ENCODE measurements around the gene HSPA1B. TPM values are rescaled to one million over a fixed set of nuclear protein-coding genes. Genes with fewer than 3 reads are reported as not detected.

Gene HSPA1B
- total RNA-seq, 4 donors from 2014 or later, result 378 to 549 (median 420) TPM

GRCh38 chr6:31877651-31878161 is 50.2 kb downstream of the HSPA1B start:
- 74 to 95% methylated on average over 8 to 10 of the region's 10 CpGs for WGBS, 2 donors
- no peak overlapping the region for H3K4me3 ChIP-seq (ENCODE audit: low read depth, poor library complexity, severe bottlenecking)
- intact Hi-C loops (cut with DNase I; ENCODE audit: low total_unique reads), result no loop called here
- no peak for TF ChIP-seq CTCF (IDR thresholded peaks at IDR 0.05)
- TF ChIP-seq POLR2A (IDR thresholded peaks at IDR 0.05), result no peak
- no peak for DNase-seq (ENCODE audit: low spot score in 2 of 2)

- no peak overlapping the region for H3K4me3 ChIP-seq (ENCODE audit: low read depth, poor library complexity, severe bottlenecking)
- 87% methylated on average over 3 of the region's 3 CpGs for WGBS, 2 donors
- no peak for DNase-seq (ENCODE audit: low spot score in 2 of 2)
- intact Hi-C loops (cut with DNase I; ENCODE audit: low total_unique reads), result no loop called here
- TF ChIP-seq CTCF (IDR thresholded peaks at IDR 0.05) (no peak), POLR2A (IDR thresholded peaks at IDR 0.05) (no peak)
Measured at GRCh38 chr6:31878222-31878621, 50.7 kb downstream of the HSPA1B start.

GRCh38 chr6:31878726-31879125 is 51.2 kb downstream of the HSPA1B start, which contains the start of gene SLC44A4:
Gene SLC44A4 (minus strand): TSS chr6:31878997. CDS start chr6:31878980, 17 bp downstream.
- intact Hi-C loops (cut with DNase I; ENCODE audit: low total_unique reads), result no loop called here
- WGBS, 2 donors, result 54 to 58% methylated on average over 18 of the region's 18 CpGs
- no peak for TF ChIP-seq POLR2A (IDR thresholded peaks at IDR 0.05)
- TF ChIP-seq CTCF (IDR thresholded peaks at IDR 0.05), result no peak
- H3K4me3 ChIP-seq (ENCODE audit: low read depth, poor library complexity, severe bottlenecking), result no peak within 1 kb of the TSS
- no peak for DNase-seq (ENCODE audit: low spot score in 2 of 2)

GRCh38 chr6:31879143-31879542 is 51.6 kb downstream of the HSPA1B start:
- intact Hi-C loops (cut with DNase I; ENCODE audit: low total_unique reads), result no loop called here
- H3K4me3 ChIP-seq (ENCODE audit: low read depth, poor library complexity, severe bottlenecking), result no peak overlapping the region
- DNase-seq (ENCODE audit: low spot score in 2 of 2), result no peak
- TF ChIP-seq CTCF (IDR thresholded peaks at IDR 0.05) (no peak), POLR2A (IDR thresholded peaks at IDR 0.05) (no peak)
- 55 to 70% methylated on average over 13 of the region's 13 CpGs for WGBS, 2 donors

Other genes starting within 250 kb of the HSPA1B start
- 1 to 10 TPM in 1 of 4 donors, not detected in 3; 1.1 TPM for gene LTB, start 245.3 kb upstream of the HSPA1B start, total RNA-seq
- gene LST1, start 241.5 kb upstream of the HSPA1B start, total RNA-seq, result 1 to 10 TPM; 1.6 to 7.0 (median 4.4) TPM
- gene NCR3, start 234.7 kb upstream of the HSPA1B start, total RNA-seq, result not detected
- 10 to 100 TPM in 1 of 4 donors, 1 to 10 TPM in 3; 4.8 to 13.7 (median 7.2) TPM for gene AIF1, start 212.5 kb upstream of the HSPA1B start, total RNA-seq
- gene PRRC2A, start 207.0 kb upstream of the HSPA1B start, total RNA-seq, result 100 to 1,000 TPM in 1 of 4 donors, 10 to 100 TPM in 3; 57.4 to 131 (median 73.7) TPM
- 100 to 1,000 TPM; 255 to 338 (median 287) TPM for gene BAG6, start 175.1 kb upstream of the HSPA1B start, total RNA-seq
- gene APOM, start 171.8 kb upstream of the HSPA1B start, total RNA-seq, result 1 to 10 TPM; 1.7 to 7.2 (median 2.5) TPM
- gene C6orf47, start 167.0 kb upstream of the HSPA1B start, total RNA-seq, result 10 to 100 TPM; 35.8 to 39.9 (median 37.2) TPM
- 10 to 100 TPM; 22.3 to 32.5 (median 24.3) TPM for gene GPANK1, start 162.7 kb upstream of the HSPA1B start, total RNA-seq
- 100 to 1,000 TPM; 328 to 447 (median 416) TPM for gene CSNK2B, start 161.7 kb upstream of the HSPA1B start, total RNA-seq
- 10 to 100 TPM in 1 of 4 donors, 1 to 10 TPM in 3; 4.2 to 21.3 (median 7.1) TPM for gene LY6G5B, start 157.8 kb upstream of the HSPA1B start, total RNA-seq
- 1 to 10 TPM in 1 of 4 donors, not detected in 3; 1.6 TPM for gene LY6G5C, start 146.7 kb upstream of the HSPA1B start, total RNA-seq
- gene ABHD16A, start 124.4 kb upstream of the HSPA1B start, total RNA-seq, result 10 to 100 TPM; 49.9 to 61.8 (median 52.0) TPM
- not detected for gene LY6G6F, start 120.9 kb upstream of the HSPA1B start, total RNA-seq
- gene LY6G6D, start 112.4 kb upstream of the HSPA1B start, total RNA-seq, result 1 to 10 TPM in 1 of 4 donors, not detected in 3; 9.5 TPM
- gene LY6G6C, start 106.0 kb upstream of the HSPA1B start, total RNA-seq, result 100 to 1,000 TPM; 189 to 513 (median 237) TPM
- gene MPIG6B, start 104.4 kb upstream of the HSPA1B start, total RNA-seq, result 10 to 100 TPM in 1 of 4 donors, 1 to 10 TPM in 3; 6.0 to 10.5 (median 7.9) TPM
- gene DDAH2, start 98.4 kb upstream of the HSPA1B start, total RNA-seq, result 100 to 1,000 TPM in 3 of 4 donors, 10 to 100 TPM in 1; 65.7 to 124 (median 106) TPM
- 100 to 1,000 TPM; 293 to 430 (median 393) TPM for gene CLIC1, start 91.2 kb upstream of the HSPA1B start, total RNA-seq
- 10 to 100 TPM in 3 of 4 donors, 1 to 10 TPM in 1; 7.8 to 13.8 (median 11.4) TPM for gene MSH5, start 87.7 kb upstream of the HSPA1B start, total RNA-seq
- 10 to 100 TPM; 25.3 to 80.6 (median 55.3) TPM for gene SAPCD1, start 65.1 kb upstream of the HSPA1B start, total RNA-seq
- 1 to 10 TPM in 3 of 4 donors, under 1 TPM in 1; 0.49 to 4.8 (median 1.4) TPM for gene VWA7, start 50.4 kb upstream of the HSPA1B start, total RNA-seq
- gene VARS1, start 32.0 kb upstream of the HSPA1B start, total RNA-seq, result 10 to 100 TPM; 39.2 to 53.9 (median 46.9) TPM
- gene LSM2, start 20.8 kb upstream of the HSPA1B start, total RNA-seq, result 10 to 100 TPM; 24.7 to 34.5 (median 28.7) TPM
- 1 to 10 TPM; 1.3 to 2.3 (median 1.8) TPM for gene HSPA1L, start 12.5 kb upstream of the HSPA1B start, total RNA-seq
- 100 to 1,000 TPM; 237 to 342 (median 321) TPM for gene HSPA1A, start 12.2 kb upstream of the HSPA1B start, total RNA-seq
- 10 to 100 TPM; 29.1 to 47.6 (median 39.6) TPM for gene NEU1, start 35.1 kb downstream of the HSPA1B start, total RNA-seq
- 1 to 10 TPM; 1.6 to 5.2 (median 3.2) TPM for gene SLC44A4, start 51.3 kb downstream of the HSPA1B start, total RNA-seq
- gene EHMT2, start 70.0 kb downstream of the HSPA1B start, total RNA-seq, result 10 to 100 TPM; 25.5 to 39.3 (median 33.6) TPM
- gene ZBTB12, start 74.3 kb downstream of the HSPA1B start, total RNA-seq, result 1 to 10 TPM in 1 of 4 donors, under 1 TPM in 3; 0.25 to 1.6 (median 0.77) TPM
- 1 to 10 TPM; 4.9 to 7.7 (median 6.7) TPM for gene C2, start 100.0 kb downstream of the HSPA1B start, total RNA-seq
- gene CFB, start 118.4 kb downstream of the HSPA1B start, total RNA-seq, result 10 to 100 TPM in 1 of 4 donors, 1 to 10 TPM in 3; 1.4 to 13.1 (median 4.5) TPM
- gene NELFE, start 131.2 kb downstream of the HSPA1B start, total RNA-seq, result 10 to 100 TPM; 53.2 to 88.2 (median 83.4) TPM
- gene SKIC2, start 131.4 kb downstream of the HSPA1B start, total RNA-seq, result 10 to 100 TPM; 23.3 to 57.8 (median 32.3) TPM
- gene DXO, start 144.4 kb downstream of the HSPA1B start, total RNA-seq, result 10 to 100 TPM; 14.6 to 19.9 (median 16.4) TPM
- 10 to 100 TPM in 1 of 4 donors, 1 to 10 TPM in 3; 5.6 to 10.4 (median 7.4) TPM for gene C4A, start 154.3 kb downstream of the HSPA1B start, total RNA-seq
- 10 to 100 TPM in 1 of 4 donors, 1 to 10 TPM in 3; 4.5 to 12.1 (median 6.3) TPM for gene C4B, start 187.1 kb downstream of the HSPA1B start, total RNA-seq
- 1 to 10 TPM in 1 of 4 donors, under 1 TPM in 2, not detected in 1; 0.27 to 3.9 (median 0.88) TPM for gene CYP21A2, start 210.7 kb downstream of the HSPA1B start, total RNA-seq

Data from lower leg skin (tissue), 4 donors.